Neural progenitor cell (in vitro differentiated cells): ENCODE data around the gene SURF6.

ENCODE experiments used
- EZH2 ChIP-seq: fragments of 200-600 bp; sonication (generic); IDR thresholded peaks from 2 replicates; pipeline ENCODE4 v1.6.1; 2017; ENCODE audit warnings: antibody characterized with exemption, mild to moderate bottlenecking, moderate library complexity
- EZH2phosphoT487 ChIP-seq: fragments of 200-600 bp; sonication (generic); IDR thresholded peaks from 2 replicates; pipeline ENCODE4 v1.6.1; 2017; ENCODE audit warnings: antibody characterized with exemption
- TF ChIP-seq, protein P1 (sequence below): fragments of 200-600 bp; sonication (generic); IDR thresholded peaks from 2 replicates; pipeline ENCODE4 v1.5.1; 2017; ENCODE audit warnings: antibody characterized with exemption, mild to moderate bottlenecking

DNA sequence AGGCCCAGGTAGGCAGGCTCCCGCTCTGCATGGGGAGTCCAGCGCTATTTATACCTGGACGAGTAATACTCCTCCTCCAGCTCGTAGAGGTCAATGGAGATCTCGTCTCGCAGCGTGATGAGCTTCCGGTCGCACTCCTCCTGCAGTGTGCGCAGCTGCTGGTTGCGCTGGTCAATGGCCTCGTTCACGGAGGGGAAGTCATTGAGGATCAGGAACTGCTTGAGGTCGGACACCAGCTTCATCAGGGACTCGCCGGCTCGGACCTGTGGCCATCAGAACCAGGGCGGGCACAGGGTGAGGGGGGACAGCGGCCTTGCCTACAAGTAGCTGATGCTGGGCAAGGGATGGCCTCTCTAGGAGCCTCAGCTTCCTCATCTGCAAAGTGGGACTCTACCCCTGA, 8.1 kb upstream of the SURF6 start:
- TF ChIP-seq, protein P1, sequence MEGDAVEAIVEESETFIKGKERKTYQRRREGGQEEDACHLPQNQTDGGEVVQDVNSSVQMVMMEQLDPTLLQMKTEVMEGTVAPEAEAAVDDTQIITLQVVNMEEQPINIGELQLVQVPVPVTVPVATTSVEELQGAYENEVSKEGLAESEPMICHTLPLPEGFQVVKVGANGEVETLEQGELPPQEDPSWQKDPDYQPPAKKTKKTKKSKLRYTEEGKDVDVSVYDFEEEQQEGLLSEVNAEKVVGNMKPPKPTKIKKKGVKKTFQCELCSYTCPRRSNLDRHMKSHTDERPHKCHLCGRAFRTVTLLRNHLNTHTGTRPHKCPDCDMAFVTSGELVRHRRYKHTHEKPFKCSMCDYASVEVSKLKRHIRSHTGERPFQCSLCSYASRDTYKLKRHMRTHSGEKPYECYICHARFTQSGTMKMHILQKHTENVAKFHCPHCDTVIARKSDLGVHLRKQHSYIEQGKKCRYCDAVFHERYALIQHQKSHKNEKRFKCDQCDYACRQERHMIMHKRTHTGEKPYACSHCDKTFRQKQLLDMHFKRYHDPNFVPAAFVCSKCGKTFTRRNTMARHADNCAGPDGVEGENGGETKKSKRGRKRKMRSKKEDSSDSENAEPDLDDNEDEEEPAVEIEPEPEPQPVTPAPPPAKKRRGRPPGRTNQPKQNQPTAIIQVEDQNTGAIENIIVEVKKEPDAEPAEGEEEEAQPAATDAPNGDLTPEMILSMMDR, result no peak
- no peak for TF ChIP-seq EZH2phosphoT487
- TF ChIP-seq EZH2, result no peak
